ENCODE data around the gene SPN. TPM values are rescaled to one million over a fixed set of nuclear protein-coding genes. Genes with fewer than 3 reads are reported as not detected.
"Not testable (repeated sequence)": the region's sequence is repeated elsewhere in the genome, so short reads cannot be mapped to it uniquely, and the experiment has no call there.

Gene SPN
- total RNA-seq, 2 experiments from 2014 or later, result 45.7 to 48.3 TPM

- H3K36me3 ChIP-seq (ENCODE audit: insufficient read depth, low read length); H3K4me3 ChIP-seq (ENCODE audit: low read length); H3K27me3 Mint-ChIP-seq; intact Hi-C loops (cut with DNase I, micrococcal nuclease); DNase-seq; POLR2A ChIA-PET; H3K4me1 Mint-ChIP-seq (ENCODE audit: low read depth); H3K9me3 Mint-ChIP-seq; H3K9me3 ChIP-seq (ENCODE audit: control insufficient read depth in 1 of 2, insufficient read depth in 1 of 2, low read length in 2 of 2); ATAC-seq (ENCODE audit: poor library complexity); CTCF ChIA-PET; H3K27ac ChIP-seq (ENCODE audit: low read depth in 1 of 2, low read length in 2 of 2); H3K27me3 ChIP-seq (ENCODE audit: control insufficient read depth in 1 of 2, insufficient read depth in 2 of 2, low read length in 2 of 2); H3K36me3 Mint-ChIP-seq (ENCODE audit: low read depth); H3K4me3 Mint-ChIP-seq; H3K27ac Mint-ChIP-seq: not testable (repeated sequence)
- peaks cover 13% of the 10 kb centered on the region for H3K4me1 ChIP-seq (ENCODE audit: insufficient read depth, low read length)
Measured at GRCh38 chr16:29622738-29623137, 40.3 kb upstream of the SPN start.

GRCh38 chr16:29623253-29623652, 39.8 kb upstream of the SPN start:
- POLR2A ChIA-PET; H3K27me3 Mint-ChIP-seq; H3K4me3 ChIP-seq (ENCODE audit: low read length); H3K4me1 Mint-ChIP-seq (ENCODE audit: low read depth); H3K36me3 Mint-ChIP-seq (ENCODE audit: low read depth); H3K36me3 ChIP-seq (ENCODE audit: insufficient read depth, low read length); H3K9me3 ChIP-seq (ENCODE audit: control insufficient read depth in 1 of 2, insufficient read depth in 1 of 2, low read length in 2 of 2); DNase-seq; CTCF ChIA-PET; ATAC-seq (ENCODE audit: poor library complexity); H3K27ac ChIP-seq (ENCODE audit: low read depth in 1 of 2, low read length in 2 of 2); H3K27me3 ChIP-seq (ENCODE audit: control insufficient read depth in 1 of 2, insufficient read depth in 2 of 2, low read length in 2 of 2); H3K27ac Mint-ChIP-seq; H3K4me3 Mint-ChIP-seq; H3K9me3 Mint-ChIP-seq; intact Hi-C loops (cut with DNase I, micrococcal nuclease): not testable (repeated sequence)
- peaks cover 14% of the 10 kb centered on the region for H3K4me1 ChIP-seq (ENCODE audit: insufficient read depth, low read length)

GRCh38 chr16:29625114-29625513, 37.9 kb upstream of the SPN start:
- H3K9me3 Mint-ChIP-seq; H3K36me3 Mint-ChIP-seq (ENCODE audit: low read depth); H3K27ac Mint-ChIP-seq; CTCF ChIA-PET; intact Hi-C loops (cut with DNase I, micrococcal nuclease); H3K27ac ChIP-seq (ENCODE audit: low read depth in 1 of 2, low read length in 2 of 2); H3K4me3 ChIP-seq (ENCODE audit: low read length); H3K4me3 Mint-ChIP-seq; H3K36me3 ChIP-seq (ENCODE audit: insufficient read depth, low read length); POLR2A ChIA-PET; H3K4me1 Mint-ChIP-seq (ENCODE audit: low read depth); DNase-seq; H3K27me3 Mint-ChIP-seq; H3K9me3 ChIP-seq (ENCODE audit: control insufficient read depth in 1 of 2, insufficient read depth in 1 of 2, low read length in 2 of 2); ATAC-seq (ENCODE audit: poor library complexity); H3K27me3 ChIP-seq (ENCODE audit: control insufficient read depth in 1 of 2, insufficient read depth in 2 of 2, low read length in 2 of 2): not testable (repeated sequence)
- peaks cover 16% of the 10 kb centered on the region for H3K4me1 ChIP-seq (ENCODE audit: insufficient read depth, low read length)

- H3K4me3 ChIP-seq (ENCODE audit: low read length); H3K4me1 Mint-ChIP-seq (ENCODE audit: low read depth); POLR2A ChIA-PET; intact Hi-C loops (cut with DNase I, micrococcal nuclease); H3K27ac ChIP-seq (ENCODE audit: low read depth in 1 of 2, low read length in 2 of 2); CTCF ChIA-PET; H3K9me3 Mint-ChIP-seq; H3K36me3 ChIP-seq (ENCODE audit: insufficient read depth, low read length); H3K27me3 ChIP-seq (ENCODE audit: control insufficient read depth in 1 of 2, insufficient read depth in 2 of 2, low read length in 2 of 2); H3K36me3 Mint-ChIP-seq (ENCODE audit: low read depth); H3K27me3 Mint-ChIP-seq; H3K9me3 ChIP-seq (ENCODE audit: control insufficient read depth in 1 of 2, insufficient read depth in 1 of 2, low read length in 2 of 2): not testable (repeated sequence)
- peak in 11 of 14 experiments; percentile 25 to 72 (median 45) for DNase-seq
- peaks cover 16% of the 10 kb centered on the region for H3K4me1 ChIP-seq (ENCODE audit: insufficient read depth, low read length)
- peak overlapping the region; percentile 78 for H3K27ac Mint-ChIP-seq
- ATAC-seq (ENCODE audit: poor library complexity), result peak; percentile 90
- peak overlapping the region; percentile 42 for H3K4me3 Mint-ChIP-seq
Measured at GRCh38 chr16:29626778-29627331, 36.2 kb upstream of the SPN start.

- peak in 2 of 14 experiments; percentile 54 to 61 for DNase-seq
- H3K27ac Mint-ChIP-seq, POLR2A ChIA-PET: not testable (repeated sequence)
Measured at GRCh38 chr16:29627661-29628075, 35.4 kb upstream of the SPN start.

GRCh38 chr16:29628707-29629106, 34.3 kb upstream of the SPN start:
- H3K4me3 Mint-ChIP-seq; H3K36me3 Mint-ChIP-seq (ENCODE audit: low read depth); H3K27ac ChIP-seq (ENCODE audit: low read depth in 1 of 2, low read length in 2 of 2); CTCF ChIA-PET; H3K4me1 Mint-ChIP-seq (ENCODE audit: low read depth); H3K4me3 ChIP-seq (ENCODE audit: low read length); H3K27me3 ChIP-seq (ENCODE audit: control insufficient read depth in 1 of 2, insufficient read depth in 2 of 2, low read length in 2 of 2); H3K9me3 Mint-ChIP-seq; H3K36me3 ChIP-seq (ENCODE audit: insufficient read depth, low read length); H3K9me3 ChIP-seq (ENCODE audit: control insufficient read depth in 1 of 2, insufficient read depth in 1 of 2, low read length in 2 of 2); DNase-seq; ATAC-seq (ENCODE audit: poor library complexity); H3K27me3 Mint-ChIP-seq; intact Hi-C loops (cut with DNase I, micrococcal nuclease); POLR2A ChIA-PET; H3K27ac Mint-ChIP-seq: not testable (repeated sequence)
- H3K4me1 ChIP-seq (ENCODE audit: insufficient read depth, low read length), result peaks cover 16% of the 10 kb centered on the region

More at GRCh38 chr16:29627661-29628075, 35.4 kb upstream of the SPN start:
- CTCF ChIA-PET; H3K36me3 ChIP-seq (ENCODE audit: insufficient read depth, low read length); H3K9me3 Mint-ChIP-seq; H3K27ac ChIP-seq (ENCODE audit: low read depth in 1 of 2, low read length in 2 of 2); H3K4me3 ChIP-seq (ENCODE audit: low read length); H3K27me3 ChIP-seq (ENCODE audit: control insufficient read depth in 1 of 2, insufficient read depth in 2 of 2, low read length in 2 of 2); H3K36me3 Mint-ChIP-seq (ENCODE audit: low read depth); H3K4me3 Mint-ChIP-seq; intact Hi-C loops (cut with DNase I, micrococcal nuclease); H3K27me3 Mint-ChIP-seq; H3K9me3 ChIP-seq (ENCODE audit: control insufficient read depth in 1 of 2, insufficient read depth in 1 of 2, low read length in 2 of 2); H3K4me1 Mint-ChIP-seq (ENCODE audit: low read depth): not testable (repeated sequence)
- H3K4me1 ChIP-seq (ENCODE audit: insufficient read depth, low read length), result peaks cover 16% of the 10 kb centered on the region
- peak; percentile 6 for ATAC-seq (ENCODE audit: poor library complexity)

- CTCF ChIA-PET; H3K27ac Mint-ChIP-seq; H3K9me3 ChIP-seq (ENCODE audit: control insufficient read depth in 1 of 2, insufficient read depth in 1 of 2, low read length in 2 of 2); H3K27ac ChIP-seq (ENCODE audit: low read depth in 1 of 2, low read length in 2 of 2); H3K27me3 Mint-ChIP-seq; H3K4me3 ChIP-seq (ENCODE audit: low read length); H3K27me3 ChIP-seq (ENCODE audit: control insufficient read depth in 1 of 2, insufficient read depth in 2 of 2, low read length in 2 of 2); H3K36me3 Mint-ChIP-seq (ENCODE audit: low read depth); intact Hi-C loops (cut with DNase I, micrococcal nuclease); POLR2A ChIA-PET; H3K4me3 Mint-ChIP-seq; H3K9me3 Mint-ChIP-seq; H3K4me1 Mint-ChIP-seq (ENCODE audit: low read depth); ATAC-seq (ENCODE audit: poor library complexity); DNase-seq; H3K36me3 ChIP-seq (ENCODE audit: insufficient read depth, low read length): not testable (repeated sequence)
- peaks cover 16% of the 10 kb centered on the region for H3K4me1 ChIP-seq (ENCODE audit: insufficient read depth, low read length)
Measured at GRCh38 chr16:29629318-29629717, 33.7 kb upstream of the SPN start.
